OCI-LY1 (cell line): Measurements from ENCODE around the gene COL9A3.

ENCODE experiments used
- H2AFZ ChIP-seq: fragments of 200-600 bp; sonication (generic), shearing (Covaris generic); 2 replicates; pipeline ENCODE4 v1.6.0; 2014; ENCODE audit warnings: antibody characterized with exemption, mild to moderate bottlenecking, low read length
- H3F3A ChIP-seq: fragments of 200-600 bp; sonication (generic), shearing (Covaris generic); 2 replicates; pipeline ENCODE4 v1.6.0; 2014; ENCODE audit warnings: mild to moderate bottlenecking, antibody characterized with exemption, low read length, moderate library complexity; ENCODE audit not compliant: insufficient read depth
- H3K27ac ChIP-seq: fragments of 200-600 bp; sonication (generic); 2 replicates; pipeline ENCODE4 v1.5.1; 2014; ENCODE audit warnings: low read length, mixed run types, mild to moderate bottlenecking, low read depth; ENCODE audit not compliant: poor library complexity, severe bottlenecking
- H3K27me3 ChIP-seq: fragments of 200-600 bp; sonication (generic); 2 replicates; pipeline ENCODE4 v1.6.0; 2014; ENCODE audit warnings: antibody characterized with exemption, mild to moderate bottlenecking, low read length, moderate library complexity; ENCODE audit not compliant: insufficient read depth
- H3K36me3 ChIP-seq: fragments of 200-600 bp; sonication (generic); 2 replicates; pipeline ENCODE4 v1.6.1; 2014; ENCODE audit warnings: mild to moderate bottlenecking, antibody characterized with exemption, low read length, moderate library complexity, mixed read lengths; ENCODE audit not compliant: insufficient read depth
- H3K4me1 ChIP-seq: fragments of 200-600 bp; sonication (generic); 2 replicates; pipeline ENCODE4 v1.5.1; 2014; ENCODE audit warnings: mild to moderate bottlenecking, low read length, moderate library complexity; ENCODE audit not compliant: insufficient read depth, severe bottlenecking
- H3K4me2 ChIP-seq: fragments of 200-600 bp; sonication (generic), shearing (Covaris generic); 2 replicates; pipeline ENCODE4 v1.6.1; 2014; ENCODE audit warnings: low read length
- H3K4me3 ChIP-seq: fragments of 200-600 bp; sonication (generic); 2 replicates; pipeline ENCODE4 v1.5.1; 2014; ENCODE audit warnings: low read length, low read depth, mild to moderate bottlenecking, mixed read lengths; ENCODE audit not compliant: poor library complexity, severe bottlenecking
- H3K79me2 ChIP-seq: fragments of 200-600 bp; shearing (Covaris generic); 2 replicates; pipeline ENCODE4 v1.6.1; 2016; ENCODE audit warnings: mixed run types, low read length, mixed read lengths; ENCODE audit not compliant: insufficient read depth
- H3K9ac ChIP-seq: fragments of 200-600 bp; sonication (generic), shearing (Covaris generic); 2 replicates; pipeline ENCODE4 v1.6.1; 2014; ENCODE audit warnings: mild to moderate bottlenecking, low read length, mixed read lengths
- H3K9me2 ChIP-seq: fragments of 200-600 bp; sonication (generic), shearing (Covaris generic); 2 replicates; pipeline ENCODE4 v1.6.1; 2014; ENCODE audit warnings: low read depth, mild to moderate bottlenecking, low read length, mixed read lengths
- H3K9me3 ChIP-seq: fragments of 200-600 bp; shearing (Covaris generic); 2 replicates; pipeline ENCODE4 v1.6.1; 2014; ENCODE audit warnings: low read length, mixed read lengths
- H4K20me1 ChIP-seq: fragments of 200-600 bp; sonication (generic), shearing (Covaris generic); 2 replicates; pipeline ENCODE4 v1.6.0; 2016; ENCODE audit warnings: mild to moderate bottlenecking, low read length; ENCODE audit not compliant: insufficient read depth
- CTCF ChIP-seq: fragments of 200-600 bp; sonication (generic), shearing (Covaris generic); IDR thresholded peaks from 2 replicates; pipeline ENCODE4 v1.5.1; 2017; ENCODE audit warnings: mild to moderate bottlenecking, antibody characterized with exemption, low read length, moderate library complexity, mixed read lengths
- EZH2 ChIP-seq: fragments of 200-600 bp; sonication (generic), shearing (Covaris generic); IDR thresholded peaks from 2 replicates; pipeline ENCODE4 v1.8.0; 2017; ENCODE audit warnings: borderline replicate concordance, mixed run types, mild to moderate bottlenecking, antibody characterized with exemption, low read length, moderate library complexity, mixed read lengths

COL9A3 gene

GRCh38 chr20:62804627-62805154 lies 12.2 kb upstream of the COL9A3 start, which contains the start of gene OGFR:
Gene OGFR (plus strand): TSS chr20:62804835. CDS start chr20:62804860, 25 bp downstream.
- no peaks in the 10 kb centered on the region for H3K27me3 ChIP-seq
- peak within 1 kb of the TSS; percentile 89 for H3K9ac ChIP-seq
- H3K9me3 ChIP-seq: no peaks in the 10 kb centered on the region
- H3K4me2 ChIP-seq: peak within 1 kb of the TSS; percentile 99
- H3F3A ChIP-seq: no peaks in the 10 kb centered on the region; the same call in 1 of the 2 replicates
- H3K27ac ChIP-seq: peak within 1 kb of the TSS; percentile 23
- H3K79me2 ChIP-seq: peaks cover 9% of the 10 kb centered on the region
- no peaks in the 10 kb centered on the region for H3K9me2 ChIP-seq
- TF ChIP-seq CTCF: no peak
- no peak for TF ChIP-seq EZH2
- peak within 1 kb of the TSS; percentile 86 for H3K4me3 ChIP-seq
- no peaks in the 10 kb centered on the region for H4K20me1 ChIP-seq
- H2AFZ ChIP-seq: no peak within 1 kb of the TSS
- H3K36me3 ChIP-seq: peaks cover 50% of the 10 kb centered on the region
- H3K4me1 ChIP-seq: peaks cover 33% of the 10 kb centered on the region

DNA sequence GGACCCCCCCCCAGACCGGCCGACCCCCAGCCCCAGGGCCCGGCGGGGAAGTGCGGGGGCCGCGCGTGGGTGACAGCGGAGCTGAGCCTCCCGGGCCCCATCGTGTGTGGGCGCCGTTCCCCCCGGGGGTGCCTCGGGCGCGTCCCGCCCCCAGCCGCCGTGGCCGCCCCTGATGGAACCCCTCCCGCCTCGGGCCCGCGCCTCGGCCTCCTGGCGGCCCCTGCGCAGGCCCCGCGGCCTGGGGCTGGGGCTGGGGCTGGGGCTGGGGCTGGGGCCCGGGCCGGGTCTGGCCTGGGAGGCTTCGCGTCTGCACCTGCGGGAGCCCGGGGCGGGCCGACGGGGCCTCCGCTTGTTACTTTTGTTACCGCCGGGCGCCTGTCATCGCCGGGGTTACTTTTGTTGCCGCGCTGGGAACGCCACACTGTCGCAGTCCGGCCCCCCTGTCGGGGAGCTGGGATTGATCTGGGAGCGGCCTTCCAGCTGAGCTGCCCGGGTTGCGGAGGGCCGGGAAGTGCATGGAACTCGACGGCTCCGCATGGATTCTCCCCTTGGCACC lies 11.6 kb upstream of the COL9A3 start:
- Histone ChIP-seq H2AFZ (no peak overlapping the region), H3K27ac (peak overlapping the region; percentile 23), H3K9me3 (no peaks in the 10 kb centered on the region), H3K9ac (peak overlapping the region; percentile 89), H3K4me3 (peak overlapping the region; percentile 86), H3K79me2 (peaks cover 9% of the 10 kb centered on the region), H3K27me3 (no peaks in the 10 kb centered on the region), H3F3A (no peaks in the 10 kb centered on the region; the same call in 1 of the 2 replicates), H3K36me3 (peaks cover 50% of the 10 kb centered on the region), H3K9me2 (no peaks in the 10 kb centered on the region), H3K4me1 (peaks cover 33% of the 10 kb centered on the region), H4K20me1 (no peaks in the 10 kb centered on the region), H3K4me2 (peak overlapping the region; percentile 99)
- no peak for TF ChIP-seq EZH2
- TF ChIP-seq CTCF: no peak

- peaks cover 9% of the 10 kb centered on the region for H3K79me2 ChIP-seq
These were observed 11.0 kb upstream of the COL9A3 start for GRCh38 chr20:62805711-62806382.

More at GRCh38 chr20:62805711-62806382, 11.0 kb upstream of the COL9A3 start:
- H3K4me1 ChIP-seq: peaks cover 33% of the 10 kb centered on the region
- no peaks in the 10 kb centered on the region for H3K9me3 ChIP-seq
- H3K9me2 ChIP-seq: no peaks in the 10 kb centered on the region
- peak overlapping the region; percentile 99 for H3K4me2 ChIP-seq
- no peak for TF ChIP-seq EZH2
- TF ChIP-seq CTCF: no peak
- peaks cover 50% of the 10 kb centered on the region for H3K36me3 ChIP-seq
- peak overlapping the region; percentile 86 for H3K4me3 ChIP-seq
- no peaks in the 10 kb centered on the region for H3K27me3 ChIP-seq
- H4K20me1 ChIP-seq: no peaks in the 10 kb centered on the region
- peak overlapping the region; percentile 89 for H3K9ac ChIP-seq
- no peaks in the 10 kb centered on the region; the same call in 1 of the 2 replicates for H3F3A ChIP-seq
- no peak overlapping the region for H2AFZ ChIP-seq
- H3K27ac ChIP-seq: peak overlapping the region; percentile 23
